Measurements from ENCODE around the gene TOP2A. TPM values are rescaled to one million over a fixed set of nuclear protein-coding genes. Genes with fewer than 3 reads are reported as not detected.

TOP2A gene
- total and polyA plus RNA-seq, 9 of the 15 experiments (the other 6 are each of a cell fraction or from before 2014, with no cell fraction given): 133 to 347 (median 259) TPM

- intact Hi-C loops (cut with micrococcal nuclease) (no loop called here), in situ Hi-C loops (cut with MboI) (no loop called here)
- no peak for FAIRE-seq
- 93% methylated on average over 3 of the region's 3 CpGs for WGBS (ENCODE audit: insufficient coverage, low coverage, missing lambda C conversion rate)
- ChIA-PET CTCF (ENCODE audit: low intra/inter-chr PET ratio) (no interaction called here), POLR2A (interaction anchor here (0.7 to 4.4 kb wide), 6 partner anchors 10 to 125 kb away, joined by 3 to 27 read pairs (median 4); partner anchors contain the start of gene TOP2A)
- ATAC-seq: no peak
- Histone ChIP-seq H3K4me3 (no peak overlapping the region), H3K79me2 (ENCODE audit: control insufficient read depth, insufficient read depth, low read length) (no peaks in the 10 kb centered on the region; the same call in 2 of the 3 replicates), H2AFZ (ENCODE audit: low read depth, low read length) (no peak overlapping the region), H3K27me3 (ENCODE audit: control insufficient read depth in 2 of 2, insufficient read depth in 2 of 2, low read length in 2 of 2) (no peaks in the 10 kb centered on the region), H3K4me1 (replicated peaks in 1 of 2; ENCODE audit: control insufficient read depth in 2 of 2, insufficient read depth in 2 of 2, low read length in 2 of 2) (no peaks in the 10 kb centered on the region), H3K36me3 (ENCODE audit: control insufficient read depth, insufficient read depth, low read length) (peaks cover 93% of the 10 kb centered on the region), H3K9ac (ENCODE audit: insufficient read depth in 1 of 2, low read depth in 2 of 2, low read length in 2 of 2) (no peak overlapping the region), H4K20me1 (replicated peaks; ENCODE audit: control insufficient read depth, insufficient read depth, low read length) (no peaks in the 10 kb centered on the region), H3K9me3 (replicated peaks; ENCODE audit: control insufficient read depth, insufficient read depth, low read depth, low read length) (no peaks in the 10 kb centered on the region), H3K27ac (ENCODE audit: extremely low read depth, low read depth, low read length) (no peak overlapping the region), H3K9me1 (ENCODE audit: control insufficient read depth, insufficient read depth, low read length) (no peaks in the 10 kb centered on the region), H3K4me2 (ENCODE audit: insufficient read depth, low read length) (no peak overlapping the region)
- no TSS peak for BruUV-seq (replicated peaks)
- DNase-seq (ENCODE audit: extremely low read depth in 1 of 4, low spot score in 3 of 4): no peak
- 0 out of 2 replicates have a peak, but pooled peaks have one; percentile 40 for TF ChIP-seq ZNF316 (IDR thresholded peaks at IDR 0.05)
- TF ChIP-seq, protein P1, sequence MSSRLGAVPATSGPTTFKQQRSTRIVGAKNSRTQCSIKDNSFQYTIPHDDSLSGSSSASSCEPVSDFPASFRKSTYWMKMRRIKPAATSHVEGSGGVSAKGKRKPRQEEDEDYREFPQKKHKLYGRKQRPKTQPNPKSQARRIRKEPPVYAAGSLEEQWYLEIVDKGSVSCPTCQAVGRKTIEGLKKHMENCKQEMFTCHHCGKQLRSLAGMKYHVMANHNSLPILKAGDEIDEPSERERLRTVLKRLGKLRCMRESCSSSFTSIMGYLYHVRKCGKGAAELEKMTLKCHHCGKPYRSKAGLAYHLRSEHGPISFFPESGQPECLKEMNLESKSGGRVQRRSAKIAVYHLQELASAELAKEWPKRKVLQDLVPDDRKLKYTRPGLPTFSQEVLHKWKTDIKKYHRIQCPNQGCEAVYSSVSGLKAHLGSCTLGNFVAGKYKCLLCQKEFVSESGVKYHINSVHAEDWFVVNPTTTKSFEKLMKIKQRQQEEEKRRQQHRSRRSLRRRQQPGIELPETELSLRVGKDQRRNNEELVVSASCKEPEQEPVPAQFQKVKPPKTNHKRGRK (tag; IDR thresholded peaks at IDR 0.05): no peak
Observed at GRCh38 chr17:40407460-40407859, 10.2 kb downstream of the TOP2A start.

DNA sequence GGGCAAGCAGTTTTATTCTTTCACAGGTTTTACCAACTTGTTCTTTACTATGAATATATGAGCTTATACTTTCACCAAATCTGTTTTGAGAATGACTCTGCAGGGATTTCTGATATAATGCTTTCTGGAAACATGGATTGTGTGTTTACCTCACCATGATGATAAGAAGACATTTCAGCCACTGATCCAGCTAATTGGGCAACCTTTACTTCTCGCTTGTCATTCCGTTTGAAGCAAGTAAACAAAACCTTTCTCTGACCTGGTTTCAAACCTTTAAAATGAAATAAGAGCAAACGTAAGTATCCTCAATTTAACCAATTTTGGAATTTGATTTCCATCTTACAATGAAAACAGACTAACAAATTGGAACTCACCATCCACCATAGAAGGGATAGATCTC lies 13.7 kb downstream of the TOP2A start:
- ChIA-PET POLR2A (interaction anchor here (1.3 to 3.9 kb wide), 3 partner anchors 8 to 130 kb away, joined by 4 to 14 read pairs (median 4); partner anchors contain the start of gene TOP2A), CTCF (ENCODE audit: low intra/inter-chr PET ratio) (no interaction called here)
- Histone ChIP-seq H3K9ac (ENCODE audit: insufficient read depth in 1 of 2, low read depth in 2 of 2, low read length in 2 of 2) (no peak overlapping the region), H3K9me1 (ENCODE audit: control insufficient read depth, insufficient read depth, low read length) (no peaks in the 10 kb centered on the region), H3K4me3 (no peak overlapping the region), H3K4me1 (replicated peaks in 1 of 2; ENCODE audit: control insufficient read depth in 2 of 2, insufficient read depth in 2 of 2, low read length in 2 of 2) (no peaks in the 10 kb centered on the region), H3K79me2 (ENCODE audit: control insufficient read depth, insufficient read depth, low read length) (no peaks in the 10 kb centered on the region), H3K27ac (ENCODE audit: extremely low read depth, low read depth, low read length) (no peak overlapping the region), H2AFZ (ENCODE audit: low read depth, low read length) (no peak overlapping the region), H3K27me3 (ENCODE audit: control insufficient read depth in 2 of 2, insufficient read depth in 2 of 2, low read length in 2 of 2) (no peaks in the 10 kb centered on the region), H3K36me3 (ENCODE audit: control insufficient read depth, insufficient read depth, low read length) (peaks cover 96% of the 10 kb centered on the region), H4K20me1 (replicated peaks; ENCODE audit: control insufficient read depth, insufficient read depth, low read length) (no peaks in the 10 kb centered on the region), H3K4me2 (ENCODE audit: insufficient read depth, low read length) (no peak overlapping the region), H3K9me3 (replicated peaks; ENCODE audit: control insufficient read depth, insufficient read depth, low read depth, low read length) (no peaks in the 10 kb centered on the region)
- intact Hi-C loops (cut with micrococcal nuclease) (no loop called here), in situ Hi-C loops (cut with MboI) (no loop called here)
- ATAC-seq (no peak), FAIRE-seq (no peak), DNase-seq (ENCODE audit: extremely low read depth in 1 of 4, low spot score in 3 of 4) (no peak)
- WGBS (ENCODE audit: insufficient coverage, low coverage, missing lambda C conversion rate): 89% methylated on average over 3 of the region's 3 CpGs
- TF ChIP-seq NCOR1 (IDR thresholded peaks at IDR 0.05): no peak
- TF ChIP-seq KDM1A (IDR thresholded peaks at IDR 0.05): 0 out of 4 replicates have a peak, but pooled peaks of 1 of the 2 experiments have one; percentile 7
- BruUV-seq (replicated peaks): no TSS peak
